Measurements from ENCODE around the gene BIN2. TPM values are rescaled to one million over a fixed set of nuclear protein-coding genes. Genes with fewer than 3 reads are reported as not detected.

Gene BIN2
- total RNA-seq, 4 donors from 2014 or later, result 0.68 to 1.9 (median 1.3) TPM

DNA sequence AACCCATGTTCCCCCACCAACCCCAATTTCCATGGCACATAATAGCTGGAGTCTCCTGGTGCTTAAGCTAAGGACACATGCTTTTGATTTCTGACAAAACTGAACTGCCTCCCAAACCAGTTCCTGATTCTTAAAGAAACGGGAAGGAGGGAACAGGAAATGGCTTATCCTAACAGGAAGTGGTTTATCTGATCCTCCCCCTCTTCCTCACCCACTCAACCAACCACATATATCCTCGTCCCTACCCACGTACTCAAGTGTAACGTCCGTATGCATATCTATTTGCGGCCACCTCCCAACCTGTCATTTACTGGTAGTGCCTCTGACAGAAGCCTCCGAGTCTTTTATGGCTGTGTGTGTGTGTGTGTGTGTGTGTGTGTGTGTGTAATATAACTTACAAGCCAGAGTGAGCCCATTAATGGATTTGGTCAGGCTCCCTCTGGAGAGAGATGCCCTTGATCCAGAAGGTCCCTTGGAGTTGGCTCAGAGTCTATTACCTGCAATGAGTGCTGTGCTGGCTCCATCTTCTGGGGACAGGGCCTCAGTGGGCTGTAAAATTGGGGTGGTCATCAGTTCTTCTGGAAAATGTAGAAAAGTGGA is 77.6 kb downstream of the BIN2 start:
- Histone ChIP-seq H3K4me3 (no peak overlapping the region), H3K27ac (no peak overlapping the region), H3K9me3 (no peaks in the 10 kb centered on the region), H3K27me3 (no peaks in the 10 kb centered on the region), H3K4me1 (peaks cover 22% of the 10 kb centered on the region), H3K36me3 (peaks cover 42% of the 10 kb centered on the region)
- 47% methylated on average over 7 of the region's 7 CpGs for WGBS
- DNase-seq (ENCODE audit: low spot score in 2 of 2), result no peak
- TF ChIP-seq POLR2AphosphoS5 (IDR thresholded peaks at IDR 0.05) (no peak), EP300 (IDR thresholded peaks at IDR 0.05) (no peak), POLR2A (IDR thresholded peaks at IDR 0.05) (no peak)
- TF ChIP-seq, protein P1, sequence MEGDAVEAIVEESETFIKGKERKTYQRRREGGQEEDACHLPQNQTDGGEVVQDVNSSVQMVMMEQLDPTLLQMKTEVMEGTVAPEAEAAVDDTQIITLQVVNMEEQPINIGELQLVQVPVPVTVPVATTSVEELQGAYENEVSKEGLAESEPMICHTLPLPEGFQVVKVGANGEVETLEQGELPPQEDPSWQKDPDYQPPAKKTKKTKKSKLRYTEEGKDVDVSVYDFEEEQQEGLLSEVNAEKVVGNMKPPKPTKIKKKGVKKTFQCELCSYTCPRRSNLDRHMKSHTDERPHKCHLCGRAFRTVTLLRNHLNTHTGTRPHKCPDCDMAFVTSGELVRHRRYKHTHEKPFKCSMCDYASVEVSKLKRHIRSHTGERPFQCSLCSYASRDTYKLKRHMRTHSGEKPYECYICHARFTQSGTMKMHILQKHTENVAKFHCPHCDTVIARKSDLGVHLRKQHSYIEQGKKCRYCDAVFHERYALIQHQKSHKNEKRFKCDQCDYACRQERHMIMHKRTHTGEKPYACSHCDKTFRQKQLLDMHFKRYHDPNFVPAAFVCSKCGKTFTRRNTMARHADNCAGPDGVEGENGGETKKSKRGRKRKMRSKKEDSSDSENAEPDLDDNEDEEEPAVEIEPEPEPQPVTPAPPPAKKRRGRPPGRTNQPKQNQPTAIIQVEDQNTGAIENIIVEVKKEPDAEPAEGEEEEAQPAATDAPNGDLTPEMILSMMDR (IDR thresholded peaks at IDR 0.05), result no peak

GRCh38 chr12:51245476-51246253 is 78.3 kb downstream of the BIN2 start:
- Histone ChIP-seq H3K4me1 (peaks cover 29% of the 10 kb centered on the region), H3K36me3 (peaks cover 49% of the 10 kb centered on the region), H3K9me3 (no peaks in the 10 kb centered on the region), H3K27ac (no peak overlapping the region), H3K4me3 (no peak overlapping the region), H3K27me3 (no peaks in the 10 kb centered on the region)
- DNase-seq (ENCODE audit: low spot score in 2 of 2), result peak in 1 of 2 donors; percentile 7
- 92% methylated on average over 11 of the region's 11 CpGs for WGBS
- TF ChIP-seq EP300 (IDR thresholded peaks at IDR 0.05) (no peak), POLR2A (IDR thresholded peaks at IDR 0.05) (no peak), POLR2AphosphoS5 (IDR thresholded peaks at IDR 0.05) (no peak)
- TF ChIP-seq, protein P1 (IDR thresholded peaks at IDR 0.05), result no peak

DNA sequence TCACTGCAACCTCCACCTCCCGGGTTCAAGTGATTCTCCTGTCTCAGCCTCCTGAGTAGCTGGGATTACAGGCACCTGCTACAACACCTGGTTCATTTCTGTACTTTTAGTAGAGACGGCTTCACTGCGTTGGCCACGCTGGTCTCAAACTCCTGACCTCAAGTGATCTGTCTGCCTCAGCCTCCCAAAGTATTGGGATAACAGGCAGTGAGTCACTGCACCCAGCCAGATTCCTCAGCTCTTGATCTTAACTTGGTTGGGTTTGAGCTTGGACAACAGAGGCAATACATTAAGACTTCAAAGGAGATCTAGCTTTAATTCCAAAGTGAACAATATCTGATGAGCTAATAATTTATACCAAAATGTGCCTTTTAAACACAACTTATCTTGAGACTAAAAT is 79.7 kb downstream of the BIN2 start:
- Histone ChIP-seq H3K4me1 (peaks cover 42% of the 10 kb centered on the region), H3K36me3 (peaks cover 55% of the 10 kb centered on the region), H3K27ac (no peak overlapping the region), H3K27me3 (no peaks in the 10 kb centered on the region), H3K4me3 (no peak overlapping the region), H3K9me3 (no peaks in the 10 kb centered on the region)
- no peak for DNase-seq (ENCODE audit: low spot score in 2 of 2)
- TF ChIP-seq, protein P1 (IDR thresholded peaks at IDR 0.05), result no peak
- no peak for TF ChIP-seq EP300 (IDR thresholded peaks at IDR 0.05)
- no peak for TF ChIP-seq POLR2A (IDR thresholded peaks at IDR 0.05)
- TF ChIP-seq POLR2AphosphoS5 (IDR thresholded peaks at IDR 0.05), result no peak
- WGBS, result 69% methylated on average over 4 of the region's 4 CpGs

DNA sequence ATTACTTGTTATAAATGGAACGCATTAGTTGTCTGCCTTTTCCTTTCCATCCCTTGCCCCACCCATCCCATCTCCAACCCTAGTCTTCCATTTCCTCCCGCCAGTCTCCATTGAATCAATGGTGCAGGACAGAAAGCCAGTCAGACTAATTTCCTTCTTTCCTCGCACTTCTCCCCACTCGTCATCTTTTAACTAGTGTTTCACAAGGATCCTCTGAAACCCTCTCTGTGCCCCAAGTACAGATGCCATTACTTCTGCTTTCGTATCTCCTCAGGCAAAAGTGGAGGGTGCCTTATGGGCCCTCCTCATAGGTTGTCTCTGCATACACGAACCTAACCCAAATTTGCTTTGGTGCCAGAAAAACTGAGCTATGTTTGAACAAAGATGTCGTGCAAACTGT is 81.1 kb downstream of the BIN2 start:
- peaks cover 55% of the 10 kb centered on the region for H3K36me3 ChIP-seq
- no peaks in the 10 kb centered on the region for H3K9me3 ChIP-seq
- no peaks in the 10 kb centered on the region for H3K27me3 ChIP-seq
- no peak overlapping the region for H3K4me3 ChIP-seq
- peaks cover 46% of the 10 kb centered on the region for H3K4me1 ChIP-seq
- WGBS, result 67% methylated on average over 7 of the region's 7 CpGs
- TF ChIP-seq EP300 (IDR thresholded peaks at IDR 0.05) (no peak), POLR2AphosphoS5 (IDR thresholded peaks at IDR 0.05) (no peak), POLR2A (IDR thresholded peaks at IDR 0.05) (no peak)
- TF ChIP-seq, protein P1 (IDR thresholded peaks at IDR 0.05), result no peak
- no peak overlapping the region for H3K27ac ChIP-seq
- no peak for DNase-seq (ENCODE audit: low spot score in 2 of 2)

GRCh38 chr12:51242120-51242519 is 81.9 kb downstream of the BIN2 start:
- DNase-seq (ENCODE audit: low spot score in 2 of 2), result no peak
- Histone ChIP-seq H3K4me1 (peaks cover 47% of the 10 kb centered on the region), H3K27ac (no peak overlapping the region), H3K9me3 (no peaks in the 10 kb centered on the region), H3K27me3 (no peaks in the 10 kb centered on the region), H3K4me3 (no peak overlapping the region), H3K36me3 (peaks cover 55% of the 10 kb centered on the region)
- TF ChIP-seq POLR2A (IDR thresholded peaks at IDR 0.05) (no peak), POLR2AphosphoS5 (IDR thresholded peaks at IDR 0.05) (no peak), EP300 (IDR thresholded peaks at IDR 0.05) (no peak)
- TF ChIP-seq, protein P1 (IDR thresholded peaks at IDR 0.05), result no peak
- 81% methylated on average over 7 of the region's 7 CpGs for WGBS
